NB4 (cell line): ENCODE results near the gene SOBP.

Experiments
- POLR2A ChIP-seq: IDR thresholded peaks from 2 replicates; pipeline ENCODE4 v1.6.1; 2011; ENCODE audit warnings: mild to moderate bottlenecking; ENCODE audit not compliant: insufficient read length; ENCODE audit errors: extremely low read depth
- TF ChIP-seq, protein P1 (sequence below): IDR thresholded peaks from 2 replicates; pipeline ENCODE4 v1.6.1; 2011; ENCODE audit warnings: low read depth, low read length
- TF ChIP-seq, protein P2 (sequence below): IDR thresholded peaks from one replicate; pipeline ENCODE4 v1.5.1; 2012; ENCODE audit warnings: low read depth, low read length

DNA sequence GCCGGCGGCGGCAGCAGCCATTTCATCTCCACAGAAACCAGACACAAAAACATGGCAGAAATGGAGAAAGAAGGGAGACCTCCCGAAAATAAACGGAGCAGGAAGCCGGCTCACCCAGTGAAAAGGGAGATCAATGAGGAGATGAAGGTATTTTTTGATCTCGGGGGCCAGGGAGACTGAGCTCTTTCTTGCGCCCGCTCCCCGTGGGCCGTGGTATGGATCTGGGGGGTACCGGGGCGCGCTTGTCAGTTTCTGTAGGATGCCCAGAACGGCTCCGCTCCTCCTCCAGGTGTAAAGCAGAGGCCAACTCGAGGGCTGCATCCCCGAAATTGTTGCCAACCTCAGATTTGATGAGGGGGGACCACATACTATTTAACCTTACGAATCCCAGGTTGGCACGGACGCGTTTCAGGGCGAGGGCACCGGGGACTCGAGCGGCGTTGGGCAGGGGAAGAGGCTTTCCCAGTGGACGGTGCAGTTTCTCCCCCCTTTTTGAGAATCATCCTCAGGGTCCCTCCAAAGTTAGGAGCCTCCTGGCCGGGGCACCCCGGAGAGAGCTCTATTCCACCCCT lies 735 bp downstream of the SOBP start:
- TF ChIP-seq, protein P1, sequence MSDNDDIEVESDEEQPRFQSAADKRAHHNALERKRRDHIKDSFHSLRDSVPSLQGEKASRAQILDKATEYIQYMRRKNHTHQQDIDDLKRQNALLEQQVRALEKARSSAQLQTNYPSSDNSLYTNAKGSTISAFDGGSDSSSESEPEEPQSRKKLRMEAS: no peak
- TF ChIP-seq, protein P2, sequence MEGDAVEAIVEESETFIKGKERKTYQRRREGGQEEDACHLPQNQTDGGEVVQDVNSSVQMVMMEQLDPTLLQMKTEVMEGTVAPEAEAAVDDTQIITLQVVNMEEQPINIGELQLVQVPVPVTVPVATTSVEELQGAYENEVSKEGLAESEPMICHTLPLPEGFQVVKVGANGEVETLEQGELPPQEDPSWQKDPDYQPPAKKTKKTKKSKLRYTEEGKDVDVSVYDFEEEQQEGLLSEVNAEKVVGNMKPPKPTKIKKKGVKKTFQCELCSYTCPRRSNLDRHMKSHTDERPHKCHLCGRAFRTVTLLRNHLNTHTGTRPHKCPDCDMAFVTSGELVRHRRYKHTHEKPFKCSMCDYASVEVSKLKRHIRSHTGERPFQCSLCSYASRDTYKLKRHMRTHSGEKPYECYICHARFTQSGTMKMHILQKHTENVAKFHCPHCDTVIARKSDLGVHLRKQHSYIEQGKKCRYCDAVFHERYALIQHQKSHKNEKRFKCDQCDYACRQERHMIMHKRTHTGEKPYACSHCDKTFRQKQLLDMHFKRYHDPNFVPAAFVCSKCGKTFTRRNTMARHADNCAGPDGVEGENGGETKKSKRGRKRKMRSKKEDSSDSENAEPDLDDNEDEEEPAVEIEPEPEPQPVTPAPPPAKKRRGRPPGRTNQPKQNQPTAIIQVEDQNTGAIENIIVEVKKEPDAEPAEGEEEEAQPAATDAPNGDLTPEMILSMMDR: no peak
- TF ChIP-seq POLR2A: no peak
